GM21526 (cell line): ENCODE data around the gene RGS17.
A peak's percentile ranks its signal among the peaks of the same experiment; 100 is the strongest.
"Not testable (repeated sequence)": the region's sequence is repeated elsewhere in the genome, so short reads cannot be mapped to it uniquely, and the experiment has no call there.

Experiments
- ATAC-seq: cut with Tn5 transposase; IDR thresholded peaks from one replicate; pipeline ENCODE4 v1.9.1; 2021; ENCODE audit warnings: moderate library complexity; ENCODE audit not compliant: unreplicated experiment, low FRiP score

Gene RGS17

DNA sequence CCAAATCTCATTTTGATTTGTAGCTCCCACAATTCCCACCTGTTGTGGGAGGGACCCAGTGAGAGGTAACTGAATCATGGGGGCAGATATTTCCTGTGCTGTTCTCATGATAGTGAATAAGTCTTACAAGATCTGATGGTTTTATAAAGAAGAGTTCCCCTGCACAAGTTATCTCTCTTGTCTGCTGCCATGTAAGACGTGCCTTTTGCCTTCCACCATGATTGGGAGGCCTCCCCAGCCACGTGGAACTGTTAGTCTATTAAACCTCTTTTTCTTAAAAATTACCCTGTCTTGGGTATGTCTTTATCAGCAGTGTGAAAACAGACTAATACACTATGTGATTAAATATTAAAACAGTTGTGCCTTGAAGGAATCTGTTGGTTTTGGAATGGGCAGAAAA is 131.5 kb downstream of the RGS17 start:
- ATAC-seq: not testable (repeated sequence)

DNA sequence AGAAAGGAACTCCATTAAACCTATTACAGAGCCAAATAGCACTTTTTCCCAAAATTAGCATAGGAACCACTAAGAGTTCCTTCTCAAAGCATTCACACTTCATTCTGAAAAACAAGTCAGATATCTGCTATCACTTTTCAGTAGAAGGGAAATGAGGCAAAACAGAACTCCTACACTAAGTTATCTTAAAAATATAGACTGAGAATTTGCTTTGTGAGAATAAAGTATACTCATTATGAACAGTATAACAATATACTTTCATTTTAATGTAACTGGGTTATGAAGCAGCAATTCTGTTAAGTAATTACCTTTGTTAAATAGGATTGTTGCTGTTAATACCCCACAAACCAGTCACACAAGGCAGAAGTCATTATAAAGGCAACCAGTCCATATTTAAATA is 137.2 kb downstream of the RGS17 start:
- ATAC-seq: no peak

DNA sequence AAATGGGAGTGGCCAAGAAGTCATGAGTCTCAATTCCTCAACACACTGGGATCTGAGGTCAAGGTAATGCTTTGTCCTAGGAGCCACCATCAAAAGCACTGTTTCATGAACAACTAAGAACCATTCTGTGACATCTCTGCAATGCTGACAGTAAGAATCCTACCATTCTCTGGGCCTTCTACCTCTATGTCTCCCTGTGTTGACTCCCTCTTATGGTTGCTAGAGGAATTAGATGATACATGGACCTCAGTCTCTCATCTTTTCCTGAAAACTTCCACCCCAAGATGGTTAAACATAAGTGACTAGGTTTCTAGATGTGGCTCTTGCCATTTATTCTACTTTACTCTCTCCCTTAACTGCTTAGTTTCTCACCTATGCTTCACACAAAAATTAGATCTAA is 137.7 kb downstream of the RGS17 start:
- no peak for ATAC-seq

DNA sequence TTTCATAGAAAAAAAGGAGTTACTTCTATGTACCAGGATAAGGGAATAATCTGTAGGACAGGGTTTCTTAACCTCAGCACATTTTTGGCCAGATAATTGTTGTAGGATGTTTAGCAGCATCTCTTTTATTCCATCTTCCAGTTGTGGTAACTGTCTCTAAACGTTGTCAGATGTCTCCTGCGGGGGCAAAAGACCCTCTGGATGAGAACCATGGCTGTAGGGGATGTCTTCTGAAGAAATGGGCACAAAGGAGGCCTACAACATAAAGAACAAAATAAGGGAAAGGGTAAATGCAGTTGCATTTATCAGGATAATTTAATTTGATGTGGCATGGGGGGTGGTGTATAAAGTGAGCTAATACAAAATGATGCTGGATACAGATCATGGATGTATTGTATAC is 144.1 kb downstream of the RGS17 start:
- no peak for ATAC-seq

- not testable (repeated sequence) for ATAC-seq
These were observed 145.8 kb downstream of the RGS17 start for GRCh38 chr6:152985300-152985699.

DNA sequence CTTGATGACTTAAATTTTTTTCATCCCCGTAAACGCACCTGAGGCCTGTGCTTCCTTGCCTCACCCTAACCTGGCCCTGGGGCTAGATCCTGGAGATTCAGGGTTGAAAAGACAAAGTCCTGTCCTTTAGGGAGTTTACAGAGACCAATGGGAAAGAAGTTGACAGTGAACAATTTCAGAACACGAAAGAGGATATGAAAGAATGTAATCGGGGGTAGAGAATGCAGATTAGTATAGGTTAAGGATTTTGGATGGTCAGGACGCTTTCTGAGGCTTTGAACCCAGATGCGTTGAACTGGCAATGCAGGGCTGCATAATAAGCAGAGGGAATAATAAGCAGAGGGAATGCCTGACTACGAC is 146.6 kb downstream of the RGS17 start:
- ATAC-seq: peak; percentile 30

DNA sequence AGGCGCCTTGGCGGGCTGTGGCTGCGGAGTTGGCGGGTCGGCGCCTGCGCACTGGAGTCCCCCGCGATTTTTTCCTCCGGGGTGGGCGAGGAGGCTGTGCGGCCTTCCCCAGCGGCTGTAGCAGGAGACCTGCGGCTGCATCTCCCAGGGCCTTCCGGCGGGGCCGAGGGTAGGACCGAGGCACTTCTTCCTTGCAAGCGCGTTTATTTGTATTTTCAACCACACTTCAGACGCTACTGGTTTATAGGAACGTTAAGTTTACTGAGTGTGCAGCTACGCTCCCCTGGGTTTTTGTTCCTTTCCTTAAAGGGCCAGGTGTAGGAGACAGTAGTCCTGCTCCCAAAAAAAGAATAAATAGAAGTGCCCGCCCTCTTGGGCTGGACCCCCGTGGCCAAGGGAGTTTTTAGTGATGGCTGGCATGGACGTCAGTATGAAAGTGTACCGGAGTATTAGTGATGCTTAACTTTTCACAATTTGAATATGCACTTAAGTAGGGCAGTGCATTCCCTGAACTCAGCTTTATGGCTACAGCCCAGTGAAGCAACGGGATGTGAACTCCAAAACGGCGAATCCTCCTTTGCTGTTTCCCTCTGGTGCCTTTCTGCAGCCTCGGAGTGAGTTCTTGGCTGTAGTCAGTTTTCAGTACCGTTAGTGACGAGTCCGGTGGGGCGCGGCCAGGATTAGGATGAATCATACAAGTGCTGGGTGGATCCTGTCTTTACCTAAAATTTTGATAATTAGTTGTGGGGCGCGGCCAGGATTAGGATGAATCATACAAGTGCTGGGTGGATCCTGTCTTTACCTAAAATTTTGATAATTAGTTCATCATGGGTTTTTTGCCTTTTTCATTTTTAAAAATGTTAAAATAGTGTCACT is 147.2 kb downstream of the RGS17 start:
- peak; percentile 23 for ATAC-seq

DNA sequence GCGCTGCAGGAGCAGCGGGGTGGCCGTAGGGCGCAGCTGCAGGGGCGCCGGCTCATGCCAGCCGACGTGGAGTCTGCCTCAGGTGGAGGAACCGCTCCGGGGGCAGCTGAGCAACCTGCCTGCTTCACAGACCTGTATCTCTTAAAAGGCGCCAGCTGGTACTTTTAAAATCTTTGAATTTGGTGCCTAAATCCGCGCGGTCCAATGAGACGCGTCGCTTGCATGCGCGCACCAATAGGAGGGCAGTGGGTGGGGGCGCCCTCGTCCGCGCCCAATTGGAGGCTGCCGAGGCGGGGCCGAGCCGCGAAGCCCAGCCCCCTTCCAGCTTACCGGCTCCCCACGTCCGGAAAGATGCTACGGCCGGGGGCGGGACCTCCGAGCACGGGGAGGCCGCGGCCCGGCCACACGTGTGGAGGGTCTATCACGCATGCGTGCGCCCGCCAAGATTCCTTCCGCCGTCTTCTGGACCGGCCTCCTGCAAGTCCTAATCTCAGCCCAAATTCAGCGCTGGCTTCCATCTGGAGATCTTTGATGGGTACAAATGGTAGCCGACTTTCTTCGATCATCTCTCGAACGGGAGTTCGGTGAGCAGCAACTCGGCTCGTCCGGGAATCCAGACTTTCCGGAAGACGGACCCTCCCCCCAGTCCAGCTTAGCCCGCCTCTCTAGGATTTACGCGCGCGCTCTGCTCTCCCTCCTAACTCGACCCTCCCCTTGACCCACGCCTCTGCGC is 148.0 kb downstream of the RGS17 start, which contains the start of gene FBXO5:
Gene FBXO5, minus strand, starts transcription at position 138 of the 733 bp plus-strand sequence. Its CDS starts 82 bp downstream, at position 56.
- peak; percentile 83 for ATAC-seq

DNA sequence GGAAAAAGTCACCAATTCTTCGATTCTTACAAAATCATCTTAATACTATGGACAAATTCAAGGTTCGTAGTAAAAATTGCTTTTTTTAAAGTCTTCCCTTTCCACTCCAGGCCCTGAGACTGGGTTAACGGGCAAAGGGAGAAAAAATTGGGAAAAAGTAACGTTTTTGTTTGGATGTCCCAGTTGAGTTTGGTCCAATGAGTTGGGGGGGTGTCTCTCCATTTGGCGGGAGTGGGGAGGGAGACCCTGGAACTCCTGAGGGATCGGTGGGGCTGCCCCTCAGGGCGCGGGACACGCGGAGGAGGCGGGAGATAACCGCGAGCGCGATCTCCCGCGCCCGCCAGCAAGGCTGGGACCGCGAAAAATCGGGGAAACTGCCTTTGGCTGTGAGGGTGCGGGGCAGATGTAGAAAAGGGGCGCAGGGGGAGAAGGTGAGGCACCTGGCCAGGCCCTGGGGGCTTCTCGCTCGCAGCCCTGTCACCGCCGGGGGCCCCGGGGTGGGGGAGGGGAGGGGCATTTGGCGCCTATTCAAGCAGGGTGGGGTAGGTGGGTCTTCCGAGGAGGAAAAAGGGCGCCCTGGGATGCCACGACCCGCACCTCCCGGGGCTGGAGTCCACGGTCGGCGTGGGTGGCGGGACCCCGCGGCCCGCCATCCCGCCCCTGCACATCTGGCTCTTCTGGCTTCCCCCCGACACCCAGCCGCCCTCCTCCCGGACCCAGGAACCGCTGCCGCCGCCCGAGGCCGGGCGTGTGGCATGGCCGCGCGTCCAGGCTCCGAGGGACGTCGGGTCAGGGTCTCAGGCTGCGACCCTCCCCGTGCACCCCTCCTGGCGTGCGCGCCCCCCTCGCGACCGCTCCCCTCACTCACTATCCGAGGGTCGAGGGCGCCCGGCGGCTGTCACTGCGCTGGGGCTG is 148.8 kb downstream of the RGS17 start:
- peak; percentile 6 for ATAC-seq

DNA sequence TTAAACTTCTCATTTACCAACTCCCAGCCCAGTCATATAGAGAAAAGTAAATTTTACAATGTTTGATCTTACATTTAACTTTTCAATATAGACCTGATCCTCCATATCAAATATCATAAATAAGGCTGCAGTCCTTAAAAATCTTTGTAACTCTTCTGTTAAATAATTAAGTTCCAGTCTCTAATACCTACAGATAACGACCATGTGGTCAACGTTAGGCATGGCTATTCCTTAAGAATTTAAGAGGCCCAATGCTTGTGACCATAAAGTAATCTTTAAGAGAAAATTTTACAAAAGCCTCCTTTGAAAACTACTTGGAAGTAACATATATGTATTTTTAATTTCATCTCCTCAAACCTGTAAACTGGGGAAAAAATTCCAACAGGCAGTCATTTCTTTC is 149.9 kb downstream of the RGS17 start:
- ATAC-seq: no peak

DNA sequence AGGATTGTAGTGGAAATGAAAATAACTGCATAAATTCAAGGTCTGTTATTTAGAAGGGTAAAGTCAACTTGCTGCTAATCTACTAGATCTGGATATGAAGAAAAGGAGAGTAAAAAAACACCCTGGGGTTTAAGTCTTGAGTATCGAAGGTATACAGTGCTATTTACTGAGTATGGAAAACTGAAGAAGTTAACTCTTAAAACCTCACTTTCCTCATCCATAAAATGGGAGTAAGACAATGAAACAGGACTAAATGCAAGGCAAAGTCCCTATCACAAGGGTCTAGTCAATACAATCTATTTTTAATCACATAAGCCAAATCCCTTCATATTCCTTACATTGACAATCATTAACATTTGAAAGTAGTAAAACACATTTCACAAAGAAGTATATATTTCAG is 150.4 kb downstream of the RGS17 start:
- ATAC-seq: no peak

DNA sequence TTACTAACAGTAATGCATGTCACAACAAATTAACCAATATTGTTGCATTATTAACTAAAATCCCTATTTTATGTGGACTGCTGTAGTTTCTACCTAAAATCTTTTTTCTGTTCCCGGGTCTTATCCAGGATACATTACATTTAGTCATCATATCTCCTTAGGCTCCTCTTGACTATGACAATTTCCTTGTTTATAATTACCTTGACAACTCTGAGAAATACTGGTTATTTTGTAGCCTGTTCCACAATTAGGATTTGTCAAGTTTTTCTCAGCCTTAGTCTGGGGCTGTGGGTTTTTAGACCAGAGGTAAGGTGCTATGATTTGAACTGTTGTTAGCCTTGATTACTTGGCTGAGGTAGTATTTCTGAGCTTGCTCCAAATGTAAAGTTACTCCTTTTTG is 152.0 kb downstream of the RGS17 start:
- no peak for ATAC-seq

DNA sequence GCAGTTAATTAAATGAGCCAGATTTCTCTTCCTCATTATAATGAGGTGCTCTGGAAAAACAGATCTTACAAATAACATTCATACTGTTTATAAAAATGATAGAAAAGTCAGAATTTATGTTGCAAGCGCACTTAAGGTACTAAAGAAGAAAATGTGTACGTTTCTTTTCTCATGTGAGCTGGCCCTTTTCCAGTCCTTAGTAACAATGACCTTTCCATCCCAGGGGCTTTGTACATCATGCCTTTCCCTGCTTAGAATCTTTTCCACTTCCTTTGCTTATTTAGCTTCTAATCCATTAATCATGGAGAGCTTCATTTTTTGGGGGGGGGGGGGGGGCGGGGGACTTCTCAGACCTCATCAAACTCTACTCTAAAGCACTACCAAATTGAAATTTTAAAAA is 153.0 kb downstream of the RGS17 start:
- ATAC-seq: no peak

- ATAC-seq: no peak
These were observed 153.5 kb downstream of the RGS17 start for GRCh38 chr6:152977556-152977955.

DNA sequence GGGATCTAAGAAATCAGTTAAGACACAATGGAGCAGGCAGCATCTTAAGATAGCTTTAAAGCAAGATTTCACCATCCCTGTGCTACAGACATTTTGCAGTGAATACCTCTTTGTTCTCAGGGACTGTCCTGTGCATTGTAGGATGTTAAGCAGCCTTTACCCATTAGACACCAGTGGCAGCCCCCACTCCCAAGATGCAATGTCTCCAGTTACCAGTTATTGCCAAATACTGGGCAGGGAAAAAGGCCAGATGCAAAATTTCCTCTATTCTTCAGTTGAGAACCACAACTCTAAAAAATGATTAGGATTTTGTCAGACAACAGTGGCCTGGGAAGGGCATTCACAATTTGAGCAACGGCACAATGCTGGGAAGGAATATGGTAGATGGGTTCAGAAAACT is 154.3 kb downstream of the RGS17 start:
- no peak for ATAC-seq

GRCh38 chr6:152975204-152975915 is 155.7 kb downstream of the RGS17 start:
- ATAC-seq: peak; percentile 47

DNA sequence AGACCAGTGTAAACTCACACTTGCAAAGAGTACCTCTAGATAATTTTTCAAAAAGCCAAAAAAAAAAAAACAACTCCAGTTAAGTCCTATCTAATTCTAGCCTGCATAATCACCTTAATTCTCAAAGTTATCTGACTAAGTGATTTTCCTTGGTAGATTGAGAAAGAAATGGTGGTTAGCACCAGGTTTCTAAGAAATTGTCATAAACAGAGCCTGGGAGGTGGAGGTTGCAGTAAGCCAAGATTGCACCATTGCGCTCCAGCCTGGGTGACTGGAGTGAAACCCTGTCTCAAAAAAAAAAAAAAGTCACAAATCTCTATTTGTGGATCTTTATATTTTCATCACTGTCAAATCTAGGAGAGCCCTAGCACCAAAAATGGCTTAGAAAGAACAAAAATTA is 157.2 kb downstream of the RGS17 start:
- ATAC-seq: no peak

GRCh38 chr6:152969688-152970418 is 161.2 kb downstream of the RGS17 start:
- no peak for ATAC-seq

DNA sequence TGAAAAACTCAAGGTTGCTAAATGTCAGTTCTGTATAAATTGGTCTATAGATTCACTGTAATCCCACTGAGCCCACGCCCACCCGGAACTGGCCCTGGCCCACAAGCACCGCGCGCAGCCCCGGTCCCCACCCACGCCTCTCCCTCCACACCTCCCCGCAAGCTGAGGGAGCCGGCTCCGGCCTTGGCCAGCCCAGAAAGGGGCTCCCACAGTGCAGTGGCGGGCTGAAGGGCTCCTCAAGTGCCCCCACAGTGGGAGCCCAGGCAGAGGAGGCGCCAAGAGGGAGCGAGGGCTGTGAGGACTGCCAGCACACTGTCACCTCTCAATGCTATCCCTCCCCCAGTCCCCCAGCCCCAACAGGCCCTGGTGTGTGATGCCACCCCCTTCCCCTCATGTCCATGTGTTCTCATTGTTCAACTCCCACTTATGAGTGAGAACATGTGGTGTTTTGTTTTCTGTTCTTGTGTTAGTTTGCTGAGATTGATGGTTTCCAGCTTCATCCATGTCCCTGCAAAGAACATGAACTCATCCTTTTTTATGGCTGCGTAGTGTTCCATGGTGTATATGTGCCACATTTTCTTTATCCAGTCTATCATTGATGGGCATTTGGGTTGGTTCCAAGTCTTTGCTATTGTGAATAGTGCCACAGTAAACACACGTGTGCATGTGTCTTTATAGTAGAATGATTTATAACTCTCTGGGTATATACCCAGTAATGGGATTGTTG is 164.8 kb downstream of the RGS17 start:
- ATAC-seq: not testable (repeated sequence)
